ENCODE data around the gene TTBK2.
"Not testable (repeated sequence)": the region's sequence is repeated elsewhere in the genome, so short reads cannot be mapped to it uniquely, and the experiment has no call there.

TTBK2 gene

GRCh38 chr15:42915654-42916315 is 4.8 kb downstream of the TTBK2 start:
- no peak for DNase-seq
- in situ Hi-C loops (cut with HindIII; ENCODE audit: low pct_ligation_motif_present, low sequenced_read_pairs) = no loop called here
- Histone ChIP-seq H3K36me3 (replicated peaks) (no peaks in the 10 kb centered on the region), H3K27ac (no peak overlapping the region), H3K27me3 (replicated peaks) (no peaks in the 10 kb centered on the region), H3K4me3 (ENCODE audit: low read depth, low read length) (no peak overlapping the region)
- no peak for TF ChIP-seq CTCF (IDR thresholded peaks at IDR 0.05; ENCODE audit: low read depth, low read length, missing control alignments)

- Histone ChIP-seq H3K4me3 (ENCODE audit: low read depth, low read length) (peak overlapping the region; percentile 4), H3K27ac (no peak overlapping the region)
- in situ Hi-C loops (cut with HindIII; ENCODE audit: low pct_ligation_motif_present, low sequenced_read_pairs) = no loop called here
Observed at GRCh38 chr15:42914728-42915497, 5.7 kb downstream of the TTBK2 start.

GRCh38 chr15:42911058-42911592 is 9.5 kb downstream of the TTBK2 start:
- Histone ChIP-seq H3K27me3 (replicated peaks) (no peaks in the 10 kb centered on the region), H3K27ac (no peak overlapping the region), H3K36me3 (replicated peaks) (no peaks in the 10 kb centered on the region), H3K4me3 (ENCODE audit: low read depth, low read length) (no peak overlapping the region)
- TF ChIP-seq CTCF (IDR thresholded peaks at IDR 0.05; ENCODE audit: low read depth, low read length, missing control alignments) = no peak
- no peak for DNase-seq
- in situ Hi-C loops (cut with HindIII; ENCODE audit: low pct_ligation_motif_present, low sequenced_read_pairs) = no loop called here

More at GRCh38 chr15:42914728-42915497, 5.7 kb downstream of the TTBK2 start:
- TF ChIP-seq CTCF (IDR thresholded peaks at IDR 0.05; ENCODE audit: low read depth, low read length, missing control alignments) = no peak
- Histone ChIP-seq H3K36me3 (replicated peaks) (no peaks in the 10 kb centered on the region), H3K27me3 (replicated peaks) (no peaks in the 10 kb centered on the region)
- no peak for DNase-seq

GRCh38 chr15:42908538-42908937 is 12.0 kb downstream of the TTBK2 start:
- Histone ChIP-seq H3K27ac (no peak overlapping the region), H3K27me3 (replicated peaks) (no peaks in the 10 kb centered on the region), H3K36me3 (replicated peaks) (no peaks in the 10 kb centered on the region), H3K4me3 (ENCODE audit: low read depth, low read length) (no peak overlapping the region)
- no peak for TF ChIP-seq CTCF (IDR thresholded peaks at IDR 0.05; ENCODE audit: low read depth, low read length, missing control alignments)
- DNase-seq = no peak
- in situ Hi-C loops (cut with HindIII; ENCODE audit: low pct_ligation_motif_present, low sequenced_read_pairs) = no loop called here

GRCh38 chr15:42903388-42904324 is 16.9 kb downstream of the TTBK2 start:
- DNase-seq = no peak
- TF ChIP-seq CTCF (IDR thresholded peaks at IDR 0.05; ENCODE audit: low read depth, low read length, missing control alignments) = no peak
- no peaks in the 10 kb centered on the region for H3K36me3 ChIP-seq (replicated peaks)
- H3K27me3 ChIP-seq (replicated peaks) = no peaks in the 10 kb centered on the region
- in situ Hi-C loops (cut with HindIII; ENCODE audit: low pct_ligation_motif_present, low sequenced_read_pairs) = no loop called here
- no peak overlapping the region for H3K4me3 ChIP-seq (ENCODE audit: low read depth, low read length)
- no peak overlapping the region for H3K27ac ChIP-seq

GRCh38 chr15:42893911-42894310 is 26.7 kb downstream of the TTBK2 start:
- H3K4me3 ChIP-seq (ENCODE audit: low read depth, low read length); in situ Hi-C loops (cut with HindIII; ENCODE audit: low pct_ligation_motif_present, low sequenced_read_pairs); H3K36me3 ChIP-seq (replicated peaks); H3K27ac ChIP-seq; H3K27me3 ChIP-seq (replicated peaks); DNase-seq: not testable (repeated sequence)

Data from brain microvascular endothelial cell (primary cell).